CD4-positive, alpha-beta T cell treated with Interleukin-4 for 1 hour (primary cell): ENCODE results near the gene TMCO5A.
A peak's percentile ranks its signal among the peaks of the same experiment; 100 is the strongest.
"Not testable (repeated sequence)": the region's sequence is repeated elsewhere in the genome, so short reads cannot be mapped to it uniquely, and the experiment has no call there.

Source experiments
- DNase-seq, 2 donors: peaks; one replicate each; pipeline ENCODE4 v3.0.0-alpha.2; 2020 to 2022

Gene TMCO5A

GRCh38 chr15:37934340-37934739 is at the start of gene TMCO5A:
TMCO5A (plus strand) TSS chr15:37934640; CDS start chr15:37936324, 1,684 bp downstream.
- DNase-seq = no peak

GRCh38 chr15:37885651-37886050 is 48.8 kb upstream of the TMCO5A start:
- no peak for DNase-seq

- DNase-seq = no peak
Measured at GRCh38 chr15:37888356-37888755, 46.1 kb upstream of the TMCO5A start.

- DNase-seq = peak in 1 of 2 donors; percentile 10
Measured at GRCh38 chr15:37891766-37892368, 42.6 kb upstream of the TMCO5A start.

- no peak for DNase-seq
Measured at GRCh38 chr15:37893309-37893708, 41.1 kb upstream of the TMCO5A start.

- DNase-seq = no peak
Measured at GRCh38 chr15:37898362-37898761, 36.1 kb upstream of the TMCO5A start.

- no peak for DNase-seq
Measured at GRCh38 chr15:37900326-37901221, 33.9 kb upstream of the TMCO5A start.

GRCh38 chr15:37902126-37902525 is 32.3 kb upstream of the TMCO5A start:
- DNase-seq = no peak

GRCh38 chr15:37903919-37904625 is 30.4 kb upstream of the TMCO5A start:
- DNase-seq = no peak

- no peak for DNase-seq
Measured at GRCh38 chr15:37907136-37907535, 27.3 kb upstream of the TMCO5A start.

- DNase-seq = no peak
Measured at GRCh38 chr15:37921527-37922385, 12.7 kb upstream of the TMCO5A start.

- no peak for DNase-seq
Measured at GRCh38 chr15:37926136-37926535, 8.3 kb upstream of the TMCO5A start.

- no peak for DNase-seq
Measured at GRCh38 chr15:37929238-37929637, 5.2 kb upstream of the TMCO5A start.

- no peak for DNase-seq
Measured at GRCh38 chr15:37931321-37931720, 3.1 kb upstream of the TMCO5A start.

GRCh38 chr15:37931868-37932267 is 2.6 kb upstream of the TMCO5A start:
- DNase-seq = no peak

GRCh38 chr15:37932549-37932948 is 1.9 kb upstream of the TMCO5A start:
- no peak for DNase-seq

- no peak for DNase-seq
Measured at GRCh38 chr15:37933666-37934065, 774 bp upstream of the TMCO5A start.

- no peak for DNase-seq
Measured at GRCh38 chr15:37940876-37941275, 6.4 kb downstream of the TMCO5A start.

GRCh38 chr15:37941779-37942178 is 7.3 kb downstream of the TMCO5A start:
- no peak for DNase-seq

- no peak for DNase-seq
Measured at GRCh38 chr15:37951999-37952398, 17.6 kb downstream of the TMCO5A start.

- not testable (repeated sequence) for DNase-seq
Measured at GRCh38 chr15:37960742-37961141, 26.3 kb downstream of the TMCO5A start.

- DNase-seq = no peak
Measured at GRCh38 chr15:37967788-37968187, 33.3 kb downstream of the TMCO5A start.

- DNase-seq = no peak
Measured at GRCh38 chr15:37973856-37974255, 39.4 kb downstream of the TMCO5A start.
